Hematopoietic multipotent progenitor cell treated with erythropoietin and hydrocortisone succinate and interleukin-3 and kit ligand, for 15 days (in vitro differentiated cells): Measurements from ENCODE around the gene UBR3.
"Not testable (repeated sequence)": the region's sequence is repeated elsewhere in the genome, so short reads cannot be mapped to it uniquely, and the experiment has no call there.

Source experiments
- DNase-seq: peaks from one replicate; pipeline ENCODE4 v3.0.0-alpha.2; 2015; ENCODE audit warnings: low spot score

Gene UBR3

GRCh38 chr2:169955940-169956339 is 128.7 kb downstream of the UBR3 start:
- no peak for DNase-seq

GRCh38 chr2:169957219-169957618 is 130.0 kb downstream of the UBR3 start:
- not testable (repeated sequence) for DNase-seq

DNA sequence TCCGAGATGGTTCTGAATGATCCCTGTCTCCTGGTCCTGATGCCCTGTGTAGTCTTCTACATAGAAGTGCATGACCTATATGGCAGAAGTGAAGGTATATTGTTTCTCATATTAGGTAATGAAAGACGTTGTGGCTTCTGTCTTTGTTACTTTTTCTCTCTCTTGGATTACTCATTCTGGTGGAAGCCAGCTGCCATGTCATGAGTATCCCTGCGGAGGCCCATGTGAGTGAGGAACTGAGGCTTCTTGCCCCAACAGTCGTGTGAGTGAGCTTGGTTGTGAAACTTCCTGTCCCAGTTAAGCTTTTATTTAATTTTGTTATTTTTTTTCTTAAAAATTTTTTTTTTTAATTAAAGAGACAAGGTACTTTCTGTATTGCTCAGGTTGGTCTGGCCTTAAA is 134.7 kb downstream of the UBR3 start:
- no peak for DNase-seq

DNA sequence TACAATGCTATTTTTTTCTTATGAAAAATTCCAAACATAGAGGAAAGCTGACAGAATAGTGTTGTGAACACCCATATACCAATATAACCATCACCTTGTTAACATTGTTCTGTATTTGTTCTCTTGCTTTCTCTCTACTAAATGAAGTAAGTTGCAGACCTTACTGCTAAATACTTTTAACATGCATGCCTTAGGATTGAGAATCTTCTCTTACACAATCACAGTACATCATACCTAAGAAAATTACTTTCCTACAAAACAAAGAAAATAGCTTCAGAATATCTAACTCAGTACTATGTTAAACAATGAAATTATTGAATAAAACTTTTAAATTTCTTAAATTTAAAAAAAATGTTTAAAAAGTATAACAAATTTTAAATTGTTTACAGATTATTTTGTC is 136.5 kb downstream of the UBR3 start:
- no peak for DNase-seq

DNA sequence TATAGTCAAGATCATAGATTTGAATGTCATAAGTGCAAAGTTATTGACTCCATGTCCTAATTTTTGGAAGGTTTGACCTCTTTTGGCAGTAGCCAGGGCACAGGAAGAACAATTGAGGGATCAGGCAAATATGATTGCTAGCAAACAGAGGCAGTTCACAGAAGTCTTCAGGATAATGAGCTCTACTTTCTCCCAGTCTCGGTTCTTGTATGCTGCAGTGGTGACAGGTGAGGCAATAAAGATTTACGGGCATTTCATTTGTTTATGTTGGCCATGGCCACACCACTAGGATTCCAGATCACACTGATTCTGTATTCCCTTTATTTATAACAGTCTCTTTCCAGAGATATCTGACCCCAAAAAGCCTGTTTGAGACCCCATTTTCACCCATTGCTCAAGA is 137.5 kb downstream of the UBR3 start:
- DNase-seq: no peak

DNA sequence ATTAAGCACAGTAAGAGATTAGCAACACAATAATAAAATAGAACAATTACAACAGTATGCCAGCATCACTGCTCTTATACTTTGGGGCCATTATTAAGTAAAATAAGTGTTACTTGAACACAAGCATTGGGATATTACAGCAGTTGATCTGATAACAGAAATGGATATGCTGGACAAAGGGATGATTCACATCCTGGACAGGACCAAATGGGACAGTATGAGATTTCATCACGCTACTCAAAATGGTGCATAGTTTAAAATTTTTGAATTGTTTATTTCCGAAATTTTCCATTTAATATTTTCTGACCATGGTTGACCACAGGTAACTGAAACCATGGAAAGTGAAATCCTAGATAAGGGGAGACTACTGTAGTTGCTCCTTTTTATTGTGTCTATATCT is 138.2 kb downstream of the UBR3 start:
- no peak for DNase-seq

- DNase-seq: no peak
Observed at GRCh38 chr2:169966454-169966853, 139.2 kb downstream of the UBR3 start.

DNA sequence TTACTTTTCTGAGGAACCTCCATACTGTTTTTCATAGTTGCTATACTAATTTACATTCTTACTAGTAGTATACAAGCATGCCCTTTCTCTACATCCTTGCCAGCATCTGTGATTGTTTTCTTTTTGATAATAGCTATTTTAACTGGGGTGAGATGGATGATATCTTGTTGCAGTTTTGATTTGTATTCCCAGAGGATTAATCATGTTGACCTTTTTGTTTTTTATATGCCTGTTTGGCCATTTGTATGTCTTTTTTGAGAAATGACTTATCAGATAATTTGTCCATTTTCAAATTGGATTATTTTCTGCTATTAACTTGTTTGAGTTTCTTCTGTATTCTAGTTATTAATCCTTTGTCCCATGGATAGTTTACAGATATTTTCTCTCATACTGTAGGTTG is 141.5 kb downstream of the UBR3 start:
- no peak for DNase-seq

DNA sequence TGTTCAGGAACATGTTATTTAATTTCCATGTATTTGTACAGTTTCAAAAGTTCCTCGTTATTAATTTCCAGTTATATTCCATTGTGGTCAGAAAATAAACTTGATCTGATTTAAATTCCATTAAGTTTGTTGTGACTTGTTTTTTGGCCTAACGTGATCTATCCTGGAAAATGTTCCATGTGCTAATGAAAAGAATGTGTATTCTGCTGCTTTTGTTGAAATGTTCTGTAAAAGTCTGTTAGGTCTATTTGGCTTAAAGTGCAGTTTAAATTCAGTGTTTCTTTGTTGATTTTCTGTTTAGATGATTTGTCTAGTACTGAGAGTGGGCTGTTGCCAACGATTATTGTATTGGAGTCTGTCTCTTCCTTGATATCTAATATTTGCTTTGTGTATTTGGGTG is 148.0 kb downstream of the UBR3 start:
- DNase-seq: no peak

GRCh38 chr2:169976335-169976851 is 149.1 kb downstream of the UBR3 start:
- no peak for DNase-seq

DNA sequence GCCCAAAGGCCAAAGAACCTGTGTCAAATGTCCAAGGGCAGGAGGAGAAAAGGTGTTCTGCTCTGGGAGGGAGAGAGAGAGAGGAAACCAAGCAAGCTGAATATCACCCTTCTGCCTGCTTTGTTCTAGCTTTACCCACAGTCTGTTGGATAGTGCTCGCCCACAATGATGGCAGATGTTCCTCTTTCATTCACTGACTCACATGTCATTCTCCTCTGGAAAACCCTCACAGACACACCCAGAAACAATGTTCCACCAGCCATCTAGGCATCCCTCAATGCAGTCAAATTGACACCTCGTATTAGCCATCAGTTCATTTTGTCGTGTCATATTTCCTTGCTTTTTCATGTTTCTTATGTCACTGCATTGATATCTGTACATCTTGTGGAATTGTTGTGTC is 150.3 kb downstream of the UBR3 start:
- no peak for DNase-seq

DNA sequence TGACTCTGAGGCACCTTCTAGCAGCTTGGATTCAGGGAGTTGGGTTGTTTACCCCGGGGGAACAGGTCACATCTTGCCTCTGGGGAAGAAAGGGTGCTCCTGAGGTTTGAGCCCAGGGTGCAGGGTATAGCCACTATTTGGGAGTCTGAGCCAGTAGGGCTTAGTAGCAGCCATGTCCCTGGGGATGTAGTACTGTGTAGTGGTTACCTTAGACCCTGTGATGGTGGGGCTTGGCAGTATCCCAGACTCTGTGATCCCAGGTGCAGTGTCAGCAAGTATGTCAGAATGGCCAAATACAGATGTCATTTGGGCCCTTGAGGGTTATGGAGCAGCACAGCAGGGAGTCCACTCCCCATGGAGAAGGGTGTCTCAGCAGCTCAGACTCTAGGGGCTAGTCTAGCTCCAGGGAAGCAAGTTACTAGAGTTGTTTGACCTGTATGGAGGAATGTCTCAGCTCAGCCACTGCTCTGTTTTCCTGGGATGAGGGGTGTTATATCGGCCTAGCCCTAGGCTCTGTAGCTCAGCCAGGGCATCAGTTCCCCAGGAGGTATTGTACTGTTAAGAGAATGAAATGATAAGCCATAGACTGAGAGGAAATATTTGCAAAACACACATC is 151.3 kb downstream of the UBR3 start:
- no peak for DNase-seq

GRCh38 chr2:169979025-169979424 is 151.8 kb downstream of the UBR3 start:
- no peak for DNase-seq

DNA sequence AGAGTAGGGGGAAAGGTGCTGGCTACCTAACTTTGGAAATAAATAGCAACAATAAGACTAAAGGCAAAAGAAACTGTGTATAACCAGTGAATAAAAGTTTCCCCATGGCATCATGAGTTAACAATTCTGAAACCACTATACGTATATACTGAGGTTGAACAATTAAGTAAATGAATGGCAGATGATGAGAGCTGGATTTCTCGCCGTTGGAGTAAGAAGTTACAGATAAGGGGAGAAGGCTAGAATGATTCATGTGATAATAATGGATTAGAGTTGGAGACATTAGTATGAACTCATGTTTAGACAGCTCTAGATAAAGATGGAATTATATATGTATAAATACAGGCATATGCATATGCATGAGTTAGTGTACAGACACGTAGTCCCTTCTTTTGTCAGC is 152.7 kb downstream of the UBR3 start:
- no peak for DNase-seq

DNA sequence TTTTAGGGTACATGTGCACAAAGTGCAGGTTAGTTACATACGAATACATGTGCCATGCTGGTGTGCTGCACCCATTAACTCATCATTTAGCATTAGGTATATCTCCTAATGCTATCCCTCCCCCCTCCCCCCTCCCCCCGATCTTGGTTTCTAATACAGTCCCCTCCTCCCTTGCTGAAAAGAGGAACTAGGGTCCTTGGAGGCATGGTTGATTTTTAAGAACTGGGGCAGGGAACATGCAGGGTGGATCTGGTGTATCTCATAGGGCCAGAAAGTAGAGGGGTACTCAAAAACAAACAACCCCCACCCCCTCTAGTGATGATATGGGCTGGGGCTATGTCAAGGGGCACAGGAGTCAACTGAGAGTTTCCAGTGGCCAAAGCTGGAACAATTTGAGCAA is 153.4 kb downstream of the UBR3 start:
- DNase-seq: no peak

- no peak for DNase-seq
Observed at GRCh38 chr2:169982929-169983328, 155.7 kb downstream of the UBR3 start.

DNA sequence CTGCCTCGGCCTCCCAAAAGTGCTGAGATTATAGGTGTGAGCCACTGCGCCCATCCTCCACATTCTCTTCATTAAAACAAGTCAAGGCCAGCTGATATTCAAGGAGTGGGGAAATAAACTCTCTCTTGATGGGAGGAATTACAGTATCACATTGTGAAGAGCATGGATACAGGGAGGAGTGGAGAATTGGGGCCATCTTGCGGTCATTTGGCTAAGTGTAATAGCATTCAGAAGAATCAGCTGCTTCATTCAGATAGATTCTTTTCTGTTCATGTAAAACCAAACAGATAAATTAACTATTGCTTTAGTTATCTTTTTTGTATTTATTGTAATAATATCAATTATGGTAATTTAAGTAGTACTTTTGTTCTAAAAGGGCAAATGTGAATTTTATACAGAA is 156.3 kb downstream of the UBR3 start:
- no peak for DNase-seq

DNA sequence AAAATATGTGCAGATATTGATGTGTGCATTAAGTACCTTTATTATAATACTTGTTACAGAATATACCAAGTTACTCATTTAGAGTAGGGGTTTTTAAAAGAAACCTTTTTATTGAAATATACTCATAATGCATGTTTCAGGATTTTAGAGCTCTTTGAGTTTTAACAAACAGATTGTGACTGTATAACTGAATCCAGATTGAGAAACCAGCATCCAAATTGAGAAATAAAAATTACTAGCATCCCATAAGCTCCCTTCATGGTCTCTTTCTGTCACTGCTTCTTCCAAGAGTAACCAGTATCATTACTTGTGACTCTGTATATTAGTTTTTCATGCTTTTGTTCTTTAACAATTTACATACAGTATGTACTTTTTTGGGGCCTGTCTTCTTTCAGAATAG is 156.9 kb downstream of the UBR3 start:
- no peak for DNase-seq

- no peak for DNase-seq
Observed at GRCh38 chr2:169994752-169995151, 167.5 kb downstream of the UBR3 start.

DNA sequence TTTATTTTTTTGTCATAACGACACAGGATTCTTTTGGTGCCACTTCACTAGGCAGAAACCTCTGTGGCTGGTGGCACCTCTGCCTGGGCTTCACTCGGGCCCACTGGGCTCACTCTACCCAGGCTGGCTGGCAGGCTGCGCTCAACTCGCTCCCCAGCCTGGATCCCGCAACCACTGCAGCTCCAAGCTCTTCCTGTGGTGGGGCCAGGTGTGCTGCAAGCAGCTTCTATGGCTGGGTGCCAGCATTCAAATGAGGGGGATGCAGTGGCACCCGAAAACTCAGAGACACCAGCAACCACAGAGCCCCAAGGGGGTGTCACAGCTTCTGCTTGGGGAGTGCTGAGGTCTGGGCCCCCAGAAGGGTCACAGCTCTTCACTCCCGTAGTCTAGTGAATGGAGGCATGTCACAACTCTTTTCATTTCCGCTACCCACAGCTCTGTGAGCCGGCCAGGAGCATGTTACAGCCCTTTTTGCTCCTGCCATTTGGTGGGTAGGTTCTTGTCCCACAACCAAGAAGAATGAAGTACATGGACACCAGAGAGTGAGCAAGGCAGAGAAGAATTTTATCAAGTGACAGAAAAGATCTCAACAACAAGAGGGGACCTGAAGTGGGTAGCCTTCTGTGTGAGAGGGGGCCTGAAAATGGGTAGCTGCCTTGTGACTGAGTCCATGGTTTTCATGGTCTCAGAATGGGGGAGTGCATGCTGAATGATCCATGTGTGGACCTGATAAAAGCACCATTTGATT is 170.1 kb downstream of the UBR3 start:
- DNase-seq: no peak

DNA sequence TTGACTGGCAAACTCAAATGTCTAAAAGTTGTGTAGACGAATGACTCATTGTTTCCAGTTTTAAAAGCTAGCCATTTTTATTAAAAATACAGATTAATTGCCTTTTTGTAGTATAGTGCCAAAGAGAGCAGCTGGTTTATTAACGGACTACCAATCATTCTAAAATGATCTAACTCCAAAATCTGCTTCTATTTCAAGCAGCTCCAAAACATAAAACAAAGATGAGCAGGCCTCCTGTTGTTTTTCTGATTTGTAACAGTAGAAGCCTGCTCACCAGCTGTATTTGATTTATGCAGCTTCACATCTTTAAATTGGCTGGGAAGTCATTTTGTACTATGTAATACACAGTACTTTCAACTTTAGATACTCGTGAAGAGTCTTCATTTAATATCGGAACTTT is 171.8 kb downstream of the UBR3 start:
- DNase-seq: no peak

DNA sequence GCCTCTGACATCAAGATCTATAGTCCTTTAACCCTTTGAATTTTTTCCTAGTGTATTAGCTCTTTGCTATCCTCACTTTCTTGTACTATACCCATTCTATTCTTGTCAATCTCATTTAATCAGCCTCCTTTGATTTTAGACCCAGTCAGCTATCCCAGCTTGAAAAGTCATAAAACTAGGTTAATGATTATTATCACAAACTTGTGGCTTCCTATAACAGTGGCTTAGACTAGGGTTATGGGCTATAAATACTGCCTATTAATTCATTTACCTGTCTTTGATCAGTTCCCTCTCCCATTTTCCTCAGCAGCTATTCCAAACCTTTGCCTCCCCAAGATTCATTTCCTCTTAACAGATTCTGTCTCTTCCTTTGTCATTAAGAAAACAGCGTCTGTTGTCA is 174.8 kb downstream of the UBR3 start:
- DNase-seq: no peak

- DNase-seq: peak; percentile 53
Observed at GRCh38 chr2:170005702-170006101, 178.4 kb downstream of the UBR3 start.
